Fibroblast of lung (primary cell): ENCODE results near the gene SPATA2. TPM values are rescaled to one million over a fixed set of nuclear protein-coding genes. Genes with fewer than 3 reads are reported as not detected.
"Not testable (repeated sequence)": the region's sequence is repeated elsewhere in the genome, so short reads cannot be mapped to it uniquely, and the experiment has no call there.

Source experiments
- DNase-seq, 2 donors: peaks; one replicate each; pipeline versions ENCODE4 v3.0.0 to v3.0.0-alpha.2; 2010; ENCODE audit warnings: low read depth in 2 of 2
- H2AFZ ChIP-seq: 2 replicates; pipeline ENCODE4 v1.5.1; 2012; ENCODE audit warnings: low read length, control low read depth, inconsistent platforms
- H3K27ac ChIP-seq: 2 replicates; pipeline ENCODE4 v1.5.1; 2011; ENCODE audit warnings: low read length, control low read depth; ENCODE audit not compliant: insufficient read depth
- H3K27me3 ChIP-seq: 2 replicates; pipeline ENCODE4 v1.5.1; 2011; ENCODE audit warnings: mild to moderate bottlenecking, low read length; ENCODE audit not compliant: control insufficient read depth, insufficient read depth
- H3K36me3 ChIP-seq: 2 replicates; pipeline ENCODE4 v1.5.1; 2011; ENCODE audit warnings: low read length; ENCODE audit not compliant: control insufficient read depth, insufficient read depth
- H3K4me1 ChIP-seq: 2 replicates; pipeline ENCODE4 v1.5.1; 2011; ENCODE audit warnings: low read length; ENCODE audit not compliant: control insufficient read depth, insufficient read depth; ENCODE audit errors: extremely low read depth
- H3K4me2 ChIP-seq: 2 replicates; pipeline ENCODE4 v1.5.1; 2011; ENCODE audit warnings: low read length, control low read depth; ENCODE audit not compliant: insufficient read depth; ENCODE audit errors: extremely low read depth
- H3K4me3 ChIP-seq, 4 experiments: fragments of 200-600 bp in 1 of 4; sonication (generic) in 1 of 4; replicated peaks in 1 of 4; 2 replicates each; pipeline ENCODE4 v1.5.1; 2011 to 2016; ENCODE audit warnings: low read length in 4 of 4, low read depth in 3 of 4, mild to moderate bottlenecking in 3 of 4, control low read depth in 2 of 4, inconsistent platforms in 1 of 4, mixed read lengths in 1 of 4; ENCODE audit not compliant: insufficient read depth in 1 of 4; ENCODE audit errors: control extremely low read depth in 1 of 4
- H3K79me2 ChIP-seq: 2 replicates; pipeline ENCODE4 v1.5.1; 2012; ENCODE audit warnings: mild to moderate bottlenecking, low read length, inconsistent platforms; ENCODE audit not compliant: control insufficient read depth, insufficient read depth
- H3K9ac ChIP-seq: 2 replicates; pipeline ENCODE4 v1.5.1; 2011; ENCODE audit warnings: mild to moderate bottlenecking, low read length, control low read depth; ENCODE audit not compliant: insufficient read depth
- H3K9me3 ChIP-seq: 2 replicates; pipeline ENCODE4 v1.5.1; 2012; ENCODE audit warnings: low read depth, low read length; ENCODE audit not compliant: control insufficient read depth, insufficient read depth
- H4K20me1 ChIP-seq: 2 replicates; pipeline ENCODE4 v1.5.1; 2011; ENCODE audit warnings: low read length; ENCODE audit not compliant: control insufficient read depth, insufficient read depth; ENCODE audit errors: extremely low read depth
- EZH2 ChIP-seq: IDR thresholded peaks from 2 replicates; pipeline ENCODE4 v1.5.1; 2012; ENCODE audit warnings: low read length, control low read depth, mild to moderate bottlenecking; ENCODE audit errors: missing control alignments
- polyA plus RNA-seq, 2 donors: library from polyadenylated mRNA; depleted of rRNA in 1 of 2; stranded (reverse) in 1 of 2; unstranded in 1 of 2; fragments of >200 nt; gene quantifications; 2 replicates each; pipeline ENCODE4 v1.2.1, GENCODE V29; 2011 to 2012; ENCODE audit warnings: missing spikeins in 1 of 2
- total RNA-seq: library from RNA; depleted of rRNA; stranded (reverse); fragments of >200 nt; gene quantifications from 2 replicates; pipeline ENCODE4 v1.2.1, GENCODE V29; 2014
- TF ChIP-seq, protein P1 (sequence below), 2 donors: IDR thresholded peaks in 1 of 2; conservative IDR thresholded peaks in 1 of 2; 1 replicate in 1 of 2; 2 replicates in 1 of 2; pipeline ENCODE4 v1.5.1; 2011 to 2012; ENCODE audit warnings: low read length in 2 of 2, control low read depth in 1 of 2, inconsistent platforms in 1 of 2, low read depth in 1 of 2, mild to moderate bottlenecking in 1 of 2

The SPATA2 gene
- total and polyA plus RNA-seq, 2 donors (not counting 1 experiment from before 2014, with no cell fraction given): 2.0 to 3.6 TPM

DNA sequence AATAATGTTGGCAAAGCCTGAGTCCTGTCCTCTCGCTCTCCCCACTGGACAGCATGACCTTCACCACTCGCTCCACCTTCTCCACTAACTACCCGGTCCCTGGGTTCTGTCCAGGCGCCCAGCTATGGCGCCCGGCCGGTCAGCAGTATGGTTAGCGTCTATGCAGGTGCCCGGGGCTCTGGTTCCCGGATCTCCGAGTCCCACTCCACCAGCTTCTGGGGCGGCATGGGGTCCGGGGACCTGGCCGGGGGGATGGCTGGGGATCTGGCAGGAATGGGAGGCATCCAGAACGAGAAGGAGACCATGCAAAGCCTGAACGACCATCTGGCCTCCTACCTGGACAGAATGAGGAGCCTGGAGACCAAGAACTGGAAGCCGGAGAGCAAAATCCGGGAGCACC lies 41.4 kb upstream of the SPATA2 start:
- TF ChIP-seq, protein P1, sequence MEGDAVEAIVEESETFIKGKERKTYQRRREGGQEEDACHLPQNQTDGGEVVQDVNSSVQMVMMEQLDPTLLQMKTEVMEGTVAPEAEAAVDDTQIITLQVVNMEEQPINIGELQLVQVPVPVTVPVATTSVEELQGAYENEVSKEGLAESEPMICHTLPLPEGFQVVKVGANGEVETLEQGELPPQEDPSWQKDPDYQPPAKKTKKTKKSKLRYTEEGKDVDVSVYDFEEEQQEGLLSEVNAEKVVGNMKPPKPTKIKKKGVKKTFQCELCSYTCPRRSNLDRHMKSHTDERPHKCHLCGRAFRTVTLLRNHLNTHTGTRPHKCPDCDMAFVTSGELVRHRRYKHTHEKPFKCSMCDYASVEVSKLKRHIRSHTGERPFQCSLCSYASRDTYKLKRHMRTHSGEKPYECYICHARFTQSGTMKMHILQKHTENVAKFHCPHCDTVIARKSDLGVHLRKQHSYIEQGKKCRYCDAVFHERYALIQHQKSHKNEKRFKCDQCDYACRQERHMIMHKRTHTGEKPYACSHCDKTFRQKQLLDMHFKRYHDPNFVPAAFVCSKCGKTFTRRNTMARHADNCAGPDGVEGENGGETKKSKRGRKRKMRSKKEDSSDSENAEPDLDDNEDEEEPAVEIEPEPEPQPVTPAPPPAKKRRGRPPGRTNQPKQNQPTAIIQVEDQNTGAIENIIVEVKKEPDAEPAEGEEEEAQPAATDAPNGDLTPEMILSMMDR (conservative IDR thresholded peaks at IDR 0.05 in 1 of 2, IDR thresholded peaks at IDR 0.05 in 1 of 2; ENCODE audit: low read depth in 1 of 2, low read length in 2 of 2): no peak
- no peak for TF ChIP-seq EZH2

DNA sequence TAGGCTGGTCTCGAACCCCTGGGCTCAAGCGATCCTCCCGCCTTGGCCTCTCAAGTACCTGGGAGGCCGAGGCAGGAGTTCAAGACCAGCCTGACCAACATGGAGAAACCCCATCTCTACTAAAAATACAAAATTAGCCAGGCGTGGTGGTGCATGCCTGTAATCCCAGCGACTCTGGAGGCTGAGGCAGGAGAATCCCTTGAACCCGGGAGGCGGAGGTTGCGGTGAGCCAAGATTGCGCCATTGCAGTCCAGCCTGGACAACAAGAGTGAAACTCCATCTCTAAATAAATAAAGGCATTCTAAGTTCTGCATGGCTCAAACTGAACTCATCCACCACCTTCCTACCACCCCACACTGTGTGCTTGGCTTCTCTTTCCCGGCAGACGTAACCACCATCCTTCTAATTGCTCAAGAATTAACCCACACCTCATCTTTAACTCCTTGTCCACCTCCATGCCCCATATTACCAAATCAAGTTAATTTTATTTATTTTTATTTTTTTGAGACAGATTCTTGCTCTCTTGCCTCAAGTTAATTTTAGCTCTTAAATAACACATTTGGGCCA lies 40.6 kb upstream of the SPATA2 start:
- not testable (repeated sequence) for H3K9me3 ChIP-seq, H2AFZ ChIP-seq, H3K79me2 ChIP-seq, H3K4me2 ChIP-seq, H3K4me1 ChIP-seq, H3K9ac ChIP-seq, H3K27ac ChIP-seq, H4K20me1 ChIP-seq, DNase-seq, H3K27me3 ChIP-seq, H3K4me3 ChIP-seq
- peaks cover 18% of the 10 kb centered on the region for H3K36me3 ChIP-seq

More for the DNA sequence above, 41.4 kb upstream of the SPATA2 start:
- peaks cover 5% of the 10 kb centered on the region for H3K79me2 ChIP-seq
- no peak for DNase-seq
- no peak overlapping the region for H3K4me2 ChIP-seq
- peaks cover 6% of the 10 kb centered on the region for H3K4me1 ChIP-seq
- H3K27ac ChIP-seq: no peak overlapping the region
- H2AFZ ChIP-seq: no peak overlapping the region
- no peaks in the 10 kb centered on the region for H3K27me3 ChIP-seq
- H3K9me3 ChIP-seq: no peaks in the 10 kb centered on the region
- H3K4me3 ChIP-seq: no peak overlapping the region
- no peak overlapping the region for H3K9ac ChIP-seq
- H3K36me3 ChIP-seq: peaks cover 18% of the 10 kb centered on the region
- no peaks in the 10 kb centered on the region for H4K20me1 ChIP-seq

DNA sequence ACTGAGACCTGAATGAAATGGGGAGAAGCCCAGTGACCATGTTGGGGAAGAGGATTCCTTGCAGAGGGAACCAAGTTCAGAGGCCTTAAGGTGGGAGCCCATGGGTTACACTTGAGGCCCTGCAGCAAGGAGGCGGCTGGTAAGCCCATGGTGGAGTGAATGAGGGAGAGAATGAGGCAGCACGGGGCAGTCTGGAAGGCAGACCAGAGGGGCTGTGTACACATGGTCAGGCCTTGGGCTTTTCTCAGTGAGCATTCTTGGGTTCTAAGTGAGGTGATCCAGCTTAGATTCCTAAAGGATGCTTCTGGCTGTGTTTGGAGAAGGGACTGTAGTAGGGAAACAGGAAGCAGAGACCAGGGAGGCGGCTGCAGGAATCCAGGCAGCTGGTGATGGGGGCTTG lies 39.8 kb upstream of the SPATA2 start:
- Histone ChIP-seq H3K27me3 (no peaks in the 10 kb centered on the region), H3K9me3 (no peaks in the 10 kb centered on the region), H3K4me2 (no peak overlapping the region), H3K27ac (no peak overlapping the region), H3K4me3 (no peak overlapping the region), H3K4me1 (peaks cover 14% of the 10 kb centered on the region), H4K20me1 (no peaks in the 10 kb centered on the region), H2AFZ (no peak overlapping the region), H3K9ac (no peak overlapping the region), H3K79me2 (peaks cover 5% of the 10 kb centered on the region), H3K36me3 (peaks cover 20% of the 10 kb centered on the region)
- DNase-seq: no peak
- no peak for TF ChIP-seq EZH2
- TF ChIP-seq, protein P1 (conservative IDR thresholded peaks at IDR 0.05 in 1 of 2, IDR thresholded peaks at IDR 0.05 in 1 of 2; ENCODE audit: low read depth in 1 of 2, low read length in 2 of 2): no peak
